Mesenteric fat pad (tissue), 1 donor: ENCODE measurements around the gene FRMD4A. TPM values are rescaled to one million over a fixed set of nuclear protein-coding genes. Genes with fewer than 3 reads are reported as not detected.
"Not testable (repeated sequence)": the region's sequence is repeated elsewhere in the genome, so short reads cannot be mapped to it uniquely, and the experiment has no call there.

Experiments
- DNase-seq: peaks from one replicate; pipeline ENCODE4 v3.0.0-alpha.2; 2020; ENCODE audit warnings: low spot score
- total RNA-seq: library from RNA; stranded (reverse); fragmentation: NEBNext Ultra II Directional; extraction: Animal tissue kit (Norgen Biotek cat#: 25700); gene quantifications from one replicate; pipeline ENCODE4 v1.2.1, GENCODE V29; 2021
- donor health status: DM: yes; HTN: yes; CAD: no.

The FRMD4A gene
- total RNA-seq, 1 donor from 2014 or later: 188 TPM

DNA sequence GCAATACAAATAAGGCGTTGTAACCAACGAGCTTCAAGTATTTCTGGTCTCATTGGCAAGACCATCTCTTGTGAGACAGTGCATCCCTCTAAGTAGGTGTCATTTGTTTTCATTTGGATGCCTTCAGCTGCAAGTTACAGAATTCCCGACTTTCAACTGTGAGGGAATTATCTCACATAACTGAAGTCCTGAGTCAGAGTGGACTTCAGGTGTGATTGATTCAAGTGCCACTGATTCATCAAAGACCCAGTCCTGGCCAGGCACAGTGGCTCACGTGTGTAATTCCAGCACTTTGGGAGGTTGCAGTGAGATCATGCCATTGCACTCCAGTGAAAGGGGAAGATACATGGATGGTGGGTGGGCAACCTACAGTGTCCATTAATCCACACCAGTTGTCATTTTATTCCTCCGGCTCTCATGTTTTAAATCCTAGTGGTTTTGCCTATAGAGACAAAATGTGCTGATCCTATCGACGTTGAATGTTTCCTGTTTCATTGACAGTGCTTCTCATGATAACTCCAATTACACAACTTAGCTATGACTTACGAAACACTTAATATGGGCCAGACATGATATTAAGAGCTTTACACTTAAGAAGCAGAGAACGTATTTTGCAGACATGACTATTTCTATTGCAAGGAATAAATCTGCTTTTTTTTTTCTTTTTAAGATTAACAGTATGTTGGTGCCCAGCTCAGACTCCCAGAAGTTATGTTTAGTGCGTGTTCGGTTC, 268.0 kb downstream of the FRMD4A start:
- no peak for DNase-seq

DNA sequence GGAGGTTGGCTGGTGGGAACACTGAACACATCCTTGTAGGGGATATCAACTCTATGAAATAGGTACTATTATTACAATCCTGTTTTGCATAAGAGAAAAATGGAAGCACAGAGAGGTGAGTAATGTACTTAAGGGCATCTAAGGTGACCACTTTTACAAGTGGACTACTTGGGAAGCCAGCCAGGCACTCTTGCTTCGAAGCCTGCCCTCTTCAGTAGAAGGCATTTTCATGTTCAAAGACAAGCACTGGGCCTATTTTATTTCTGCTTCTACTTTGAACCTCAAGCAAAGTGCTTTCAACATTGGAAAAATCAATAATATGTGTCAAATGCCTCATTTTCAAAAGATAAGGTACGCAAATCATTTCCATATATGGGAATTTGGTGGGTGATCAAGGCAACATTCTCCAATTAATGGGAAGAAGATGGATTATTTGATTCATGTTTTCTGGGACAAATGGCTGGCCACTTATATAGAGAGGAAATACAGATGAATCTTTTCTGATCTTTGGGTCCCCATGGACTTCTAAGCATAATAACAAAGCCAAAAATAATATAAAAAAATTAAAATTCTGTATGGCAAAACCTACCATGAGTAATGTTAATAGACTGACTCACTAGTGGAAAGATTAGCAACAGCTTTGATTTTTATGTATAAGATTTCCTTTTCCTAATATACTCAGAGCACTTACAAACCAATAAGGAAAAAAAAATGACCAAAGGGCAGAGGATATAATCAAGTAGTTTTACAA, 270.2 kb downstream of the FRMD4A start:
- no peak for DNase-seq

- no peak for DNase-seq
These were observed 274.0 kb downstream of the FRMD4A start for GRCh38 chr10:14056610-14057332.

DNA sequence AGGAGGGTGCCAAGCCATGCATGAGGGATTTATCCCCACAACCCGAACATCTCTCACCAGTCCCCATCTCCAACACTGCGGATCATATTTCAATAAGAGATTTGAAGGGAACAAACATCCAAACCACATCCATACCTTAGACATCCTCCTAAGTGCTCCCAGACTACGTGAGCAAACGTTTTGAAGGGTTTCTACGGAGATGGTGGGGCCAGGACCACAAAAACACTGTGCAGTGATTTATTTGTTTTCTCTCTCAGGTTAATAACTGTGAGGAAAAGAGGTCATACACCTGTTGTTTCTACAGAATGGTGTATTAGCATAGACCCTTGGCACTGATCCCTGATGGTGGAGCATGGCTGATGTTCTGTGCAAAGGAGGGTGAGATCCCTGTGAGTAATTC, 277.8 kb downstream of the FRMD4A start:
- no peak for DNase-seq

GRCh38 chr10:14050598-14050997, 280.1 kb downstream of the FRMD4A start:
- DNase-seq: no peak

DNA sequence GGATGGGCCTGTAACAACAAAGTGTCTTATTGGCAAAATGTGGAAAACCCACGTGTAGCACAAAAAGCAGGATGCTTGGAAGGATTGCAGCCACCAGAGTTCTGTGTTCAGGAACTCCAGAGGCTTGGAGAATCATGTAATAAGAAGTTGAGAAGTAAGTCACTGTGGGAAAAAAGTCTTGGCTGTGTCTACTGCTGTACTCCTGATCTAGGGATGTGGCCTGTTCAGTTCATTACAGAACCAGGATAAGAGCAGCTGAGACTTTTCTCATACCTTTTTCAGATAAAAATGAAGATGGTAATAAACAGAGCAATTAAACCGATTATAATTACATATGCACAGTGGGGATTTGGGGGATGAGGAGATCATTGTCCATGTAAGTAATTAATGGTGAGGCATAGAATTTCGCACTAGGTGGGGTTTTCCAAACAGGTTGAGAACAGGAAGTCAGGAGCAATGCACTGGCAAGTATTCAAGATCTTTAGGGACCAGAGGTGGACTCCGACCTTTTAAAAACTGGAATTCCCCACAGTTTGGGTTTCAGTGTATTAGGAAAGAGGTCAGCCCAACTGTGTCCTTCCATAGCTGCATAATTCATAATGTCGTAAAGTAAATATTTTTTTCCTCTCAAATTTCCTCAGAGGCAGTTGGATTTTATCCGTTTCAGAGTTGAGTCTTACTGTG, 281.7 kb downstream of the FRMD4A start:
- no peak for DNase-seq

DNA sequence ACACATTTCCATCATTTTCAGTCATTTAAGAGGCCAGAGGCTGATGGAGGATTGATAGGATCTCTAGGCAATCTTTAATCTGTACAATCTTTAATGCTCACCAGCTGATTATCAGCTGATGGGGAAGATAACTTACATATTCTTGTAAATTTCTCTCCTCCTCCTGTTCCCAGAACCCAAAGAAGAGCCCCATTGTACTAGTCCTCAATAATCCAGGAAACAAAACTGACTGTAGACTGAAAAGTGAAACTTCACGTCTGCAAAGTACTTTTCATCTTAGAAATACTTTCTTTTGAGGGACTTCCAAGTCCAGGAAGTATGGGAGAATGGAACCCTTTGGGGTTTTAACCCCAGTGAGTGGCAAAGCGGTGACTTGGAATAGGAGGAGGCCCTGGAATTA, 283.3 kb downstream of the FRMD4A start:
- DNase-seq: no peak

GRCh38 chr10:14042051-14042450, 288.7 kb downstream of the FRMD4A start:
- DNase-seq: not testable (repeated sequence)

GRCh38 chr10:14040787-14041631, 289.7 kb downstream of the FRMD4A start:
- no peak for DNase-seq

DNA sequence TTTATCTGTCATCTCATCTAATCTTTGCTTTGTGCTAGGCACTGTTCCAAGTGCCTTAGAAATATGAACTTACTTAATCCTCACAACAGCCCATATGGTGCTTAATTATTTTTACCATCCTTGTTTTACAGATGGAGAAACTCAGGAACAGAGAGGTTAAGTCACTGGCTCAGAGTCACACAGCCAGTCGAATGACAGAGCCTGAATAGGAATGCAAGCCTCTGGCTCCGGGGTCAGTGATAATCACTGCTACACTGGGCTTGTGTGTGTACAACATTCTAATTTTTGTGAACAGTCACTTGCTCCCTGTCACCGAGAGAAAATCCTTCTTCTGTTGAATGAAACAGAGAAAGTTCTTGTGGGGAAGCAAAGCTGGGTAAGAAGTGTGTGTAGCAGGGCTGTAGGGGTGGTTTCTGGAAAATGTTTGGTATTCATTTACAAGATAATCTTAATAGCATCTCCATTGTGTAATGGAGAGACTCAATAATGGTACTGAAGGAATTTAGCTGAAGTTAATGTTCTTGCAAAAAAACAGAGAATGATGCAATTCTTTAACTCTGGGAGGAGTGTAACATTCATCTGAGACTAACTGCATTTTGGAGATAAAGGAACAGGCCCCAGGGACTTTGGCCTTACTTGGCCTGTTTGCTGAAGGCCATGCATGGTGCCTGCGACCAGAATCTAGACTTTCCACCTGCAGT, 290.6 kb downstream of the FRMD4A start:
- DNase-seq: no peak

DNA sequence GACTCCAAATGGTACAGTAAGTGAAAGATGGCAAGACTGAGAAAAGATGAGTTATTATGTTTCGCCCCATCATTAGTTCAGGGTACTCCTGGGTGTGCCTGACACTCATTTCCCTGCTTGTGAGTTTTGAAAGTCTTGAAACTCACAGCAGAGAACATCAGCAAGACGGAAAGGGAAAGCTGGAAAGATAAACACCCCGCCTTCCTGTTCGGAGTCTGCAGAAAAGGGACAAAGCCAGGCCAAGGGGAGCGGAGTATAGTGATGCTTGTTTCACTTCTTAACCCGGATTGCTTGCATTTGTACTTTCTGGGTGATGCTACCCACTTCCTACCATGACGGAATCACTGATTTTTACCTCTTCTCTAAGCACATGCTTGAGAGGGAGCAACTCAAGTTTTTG, 294.5 kb downstream of the FRMD4A start:
- no peak for DNase-seq

GRCh38 chr10:14035506-14035905, 295.2 kb downstream of the FRMD4A start:
- no peak for DNase-seq

DNA sequence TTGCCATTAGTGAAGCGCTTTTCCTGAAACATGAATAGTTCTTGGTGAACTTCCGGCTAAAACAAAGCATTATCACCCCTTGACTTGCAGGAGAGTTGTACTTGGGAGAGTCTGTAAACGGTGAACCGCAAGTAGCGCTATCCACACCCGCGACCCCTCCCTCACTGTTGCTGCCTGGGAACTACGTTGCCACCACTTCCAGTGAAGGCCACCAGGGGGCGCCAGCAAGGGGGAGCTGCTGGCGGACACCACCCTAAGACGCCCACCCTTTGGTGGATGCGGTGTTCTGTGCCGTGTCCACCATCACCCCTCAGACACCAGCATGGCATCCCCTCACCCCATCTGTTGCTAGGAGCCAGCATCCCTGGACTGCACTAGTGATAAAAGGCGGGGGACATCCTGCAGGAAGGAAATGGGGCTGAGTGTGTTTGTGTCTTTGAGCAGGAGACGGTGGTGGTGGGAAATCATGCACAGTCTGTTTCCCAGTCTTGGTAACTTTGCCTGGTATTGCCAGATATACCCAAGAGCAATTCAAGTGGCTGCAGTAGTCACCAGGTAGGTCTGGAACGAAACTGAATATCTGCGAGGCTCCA, 298.2 kb downstream of the FRMD4A start:
- no peak for DNase-seq

GRCh38 chr10:14026325-14026724, 304.4 kb downstream of the FRMD4A start:
- DNase-seq: no peak

GRCh38 chr10:14025283-14026189, 305.2 kb downstream of the FRMD4A start:
- DNase-seq: no peak

- no peak for DNase-seq
These were observed 306.2 kb downstream of the FRMD4A start for GRCh38 chr10:14024329-14025202.

DNA sequence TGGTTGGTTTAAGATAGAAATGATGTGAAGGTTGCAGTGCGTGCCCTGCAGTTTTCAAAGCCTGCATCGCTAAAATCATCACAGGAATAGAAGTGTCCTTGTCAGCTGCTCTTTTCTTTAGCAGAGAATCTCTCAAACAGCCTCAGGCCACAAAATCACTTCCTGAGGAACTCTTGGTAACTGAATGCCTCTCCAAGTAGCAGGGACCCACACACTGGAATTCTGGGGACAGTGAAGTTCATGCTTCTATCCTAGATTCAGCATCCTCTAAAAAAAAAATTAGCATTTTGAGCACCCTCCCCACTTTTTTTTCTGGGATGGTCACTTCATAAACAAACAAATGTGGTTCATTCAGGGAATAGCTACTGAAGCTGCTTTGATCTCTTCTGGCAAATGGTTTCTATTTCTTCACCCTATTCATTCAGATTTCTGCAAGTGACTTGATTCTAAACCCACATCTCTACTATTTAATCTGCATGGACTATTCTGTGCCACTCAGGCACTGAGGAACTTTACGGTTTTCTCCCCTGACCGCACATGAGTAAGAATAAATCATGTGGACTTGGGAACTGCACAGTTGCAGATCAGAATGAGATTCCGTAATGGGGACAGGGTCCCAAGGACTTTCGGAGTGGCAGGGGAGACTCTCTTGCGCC, 306.9 kb downstream of the FRMD4A start:
- DNase-seq: no peak
